ENCODE data around the gene RAB39A. TPM values are rescaled to one million over a fixed set of nuclear protein-coding genes. Genes with fewer than 3 reads are reported as not detected.

RAB39A gene
- total RNA-seq, 2 experiments from 2014 or later: 0.60 to 2.1 TPM

GRCh38 chr11:107963091-107963490 is 34.8 kb downstream of the RAB39A start:
- H2AFZ ChIP-seq (ENCODE audit: low read length): no peak overlapping the region
- no peak for TF ChIP-seq CTCF (conservative IDR thresholded peaks at IDR 0.05; ENCODE audit: low read length)
- CTCF ChIA-PET (ENCODE audit: unreplicated experiment): no interaction called here
- no peaks in the 10 kb centered on the region for H3K36me3 ChIP-seq (ENCODE audit: insufficient read depth, low read length)
- H3K4me1 ChIP-seq (ENCODE audit: insufficient read depth, low read length, poor library complexity, severe bottlenecking): no peaks in the 10 kb centered on the region
- BruUV-seq (replicated peaks): no TSS peak
- H3K9me3 ChIP-seq (ENCODE audit: low read length): no peaks in the 10 kb centered on the region
- H3K9me2 ChIP-seq (ENCODE audit: insufficient read depth, low read length): no peaks in the 10 kb centered on the region
- H4K20me1 ChIP-seq (ENCODE audit: insufficient read depth, low read length): no peaks in the 10 kb centered on the region
- intact Hi-C loops (cut with micrococcal nuclease; ENCODE audit: unreplicated experiment): no loop called here
- H3K4me3 ChIP-seq (ENCODE audit: low read depth, low read length, poor library complexity, severe bottlenecking): no peak overlapping the region
- H3K4me2 ChIP-seq (ENCODE audit: low read length): no peak overlapping the region
- no peak for DNase-seq (ENCODE audit: low spot score)
- no peak overlapping the region for H3K27ac ChIP-seq (ENCODE audit: low read depth, low read length, poor library complexity, severe bottlenecking)
- H3K79me2 ChIP-seq (ENCODE audit: insufficient read depth, low read depth, low read length): no peaks in the 10 kb centered on the region
- POLR2A ChIA-PET: interaction anchor here (0.6 kb wide), 1 partner anchor 468 kb away, joined by 3 read pairs; no protein-coding TSS in a partner anchor

GRCh38 chr11:107969219-107969618 is 41.0 kb downstream of the RAB39A start:
- Histone ChIP-seq H3K27ac (ENCODE audit: low read depth, low read length, poor library complexity, severe bottlenecking) (no peak overlapping the region), H3K4me2 (ENCODE audit: low read length) (no peak overlapping the region), H3K36me3 (ENCODE audit: insufficient read depth, low read length) (no peaks in the 10 kb centered on the region), H3K4me3 (ENCODE audit: low read depth, low read length, poor library complexity, severe bottlenecking) (no peak overlapping the region), H3K4me1 (ENCODE audit: insufficient read depth, low read length, poor library complexity, severe bottlenecking) (no peaks in the 10 kb centered on the region), H3K9me3 (ENCODE audit: low read length) (no peaks in the 10 kb centered on the region), H2AFZ (ENCODE audit: low read length) (no peak overlapping the region), H3K79me2 (ENCODE audit: insufficient read depth, low read depth, low read length) (no peaks in the 10 kb centered on the region), H3K9me2 (ENCODE audit: insufficient read depth, low read length) (no peaks in the 10 kb centered on the region), H4K20me1 (ENCODE audit: insufficient read depth, low read length) (no peaks in the 10 kb centered on the region)
- CTCF ChIA-PET (ENCODE audit: unreplicated experiment): no interaction called here
- intact Hi-C loops (cut with micrococcal nuclease; ENCODE audit: unreplicated experiment): no loop called here
- BruUV-seq (replicated peaks): no TSS peak
- TF ChIP-seq EZH2phosphoT487 (IDR thresholded peaks at IDR 0.05; ENCODE audit: borderline replicate concordance, low read depth, low read length) (no peak), CTCF (conservative IDR thresholded peaks at IDR 0.05; ENCODE audit: low read length) (no peak)
- POLR2A ChIA-PET: interaction anchor here (0.5 to 1.1 kb wide), 3 partner anchors 12 to 586 kb away, joined by 3 read pairs; no protein-coding TSS in a partner anchor
- no peak for DNase-seq (ENCODE audit: low spot score)

- Histone ChIP-seq H3K9me2 (ENCODE audit: insufficient read depth, low read length) (no peaks in the 10 kb centered on the region), H3K4me1 (ENCODE audit: insufficient read depth, low read length, poor library complexity, severe bottlenecking) (no peaks in the 10 kb centered on the region), H3K4me3 (ENCODE audit: low read depth, low read length, poor library complexity, severe bottlenecking) (no peak overlapping the region), H3K27ac (ENCODE audit: low read depth, low read length, poor library complexity, severe bottlenecking) (no peak overlapping the region), H3K4me2 (ENCODE audit: low read length) (no peak overlapping the region), H3K79me2 (ENCODE audit: insufficient read depth, low read depth, low read length) (no peaks in the 10 kb centered on the region), H2AFZ (ENCODE audit: low read length) (no peak overlapping the region), H3K36me3 (ENCODE audit: insufficient read depth, low read length) (no peaks in the 10 kb centered on the region), H4K20me1 (ENCODE audit: insufficient read depth, low read length) (no peaks in the 10 kb centered on the region), H3K9me3 (ENCODE audit: low read length) (no peaks in the 10 kb centered on the region)
- no peak for TF ChIP-seq EZH2phosphoT487 (IDR thresholded peaks at IDR 0.05; ENCODE audit: borderline replicate concordance, low read depth, low read length)
- ChIA-PET CTCF (ENCODE audit: unreplicated experiment) (no interaction called here), POLR2A (interaction anchor here (0.6 to 1.1 kb wide), 2 partner anchors 103 to 358 kb away, joined by 3 to 4 read pairs; no protein-coding TSS in a partner anchor)
- no TSS peak for BruUV-seq (replicated peaks)
- no peak for DNase-seq (ENCODE audit: low spot score)
- intact Hi-C loops (cut with micrococcal nuclease; ENCODE audit: unreplicated experiment): no loop called here
Observed at GRCh38 chr11:107970049-107970448, 41.8 kb downstream of the RAB39A start.
